Measurements from ENCODE around the gene PSTPIP2.

GRCh38 chr18:46046688-46047087, 25.4 kb downstream of the PSTPIP2 start:
- no peak for TF ChIP-seq CTCF (IDR thresholded peaks at IDR 0.05)
- TF ChIP-seq EZH2 (IDR thresholded peaks at IDR 0.05; ENCODE audit: borderline replicate concordance, insufficient read depth, low read depth, low read length, poor library complexity, severe bottlenecking), result no peak

Data from B cell (primary cell).